HEK293 (cell line): ENCODE results near the gene NLK.

Experiments used
- CTCF ChIP-seq: fragments of 450-650 bp; formaldehyde crosslinking; IDR thresholded peaks from 2 replicates; pipeline ENCODE4 v1.5.1; 2016; ENCODE audit warnings: missing biosample characterization, missing genetic modification characterization
- TCF7L2 ChIP-seq: IDR thresholded peaks from 2 replicates; pipeline ENCODE4 v1.6.1; 2011; ENCODE audit warnings: low read depth, mild to moderate bottlenecking, inconsistent platforms, low read length, moderate library complexity, borderline replicate concordance
- ZBTB49 ChIP-seq: fragments of 450-650 bp; formaldehyde crosslinking; IDR thresholded peaks from 2 replicates; pipeline ENCODE4 v1.5.1; 2016; ENCODE audit warnings: missing biosample characterization, missing genetic modification characterization, low read depth
- ZFP41 ChIP-seq: fragments of 450-650 bp; formaldehyde crosslinking; IDR thresholded peaks from 2 replicates; pipeline ENCODE4 v1.5.1; 2016; ENCODE audit warnings: missing biosample characterization, missing genetic modification characterization, borderline replicate concordance
- ZNF138 ChIP-seq: fragments of 450-650 bp; formaldehyde crosslinking; IDR thresholded peaks from 2 replicates; pipeline ENCODE4 v1.5.1; 2016; ENCODE audit warnings: missing biosample characterization, missing genetic modification characterization, borderline replicate concordance
- ZNF157 ChIP-seq: fragments of 450-650 bp; formaldehyde crosslinking; IDR thresholded peaks from 2 replicates; pipeline ENCODE4 v1.5.1; 2016; ENCODE audit warnings: missing biosample characterization, missing genetic modification characterization
- ZNF26 ChIP-seq: fragments of 450-650 bp; formaldehyde crosslinking; IDR thresholded peaks from 2 replicates; pipeline ENCODE4 v1.5.1; 2016; ENCODE audit warnings: missing biosample characterization, missing genetic modification characterization
- ZNF433 ChIP-seq: fragments of 450-650 bp; formaldehyde crosslinking; IDR thresholded peaks from 2 replicates; pipeline ENCODE4 v1.5.1; 2016; ENCODE audit warnings: missing biosample characterization, missing genetic modification characterization, low read depth
- ZNF501 ChIP-seq: fragments of 450-650 bp; formaldehyde crosslinking; IDR thresholded peaks from 2 replicates; pipeline ENCODE4 v1.5.1; 2016; ENCODE audit warnings: missing biosample characterization, missing genetic modification characterization
- ZNF555 ChIP-seq: fragments of 450-650 bp; formaldehyde crosslinking; conservative IDR thresholded peaks from 2 replicates; pipeline ENCODE4 v1.5.1; 2017; ENCODE audit warnings: missing biosample characterization, mild to moderate bottlenecking, missing genetic modification characterization, inconsistent platforms
- ZNF785 ChIP-seq: fragments of 450-650 bp; formaldehyde crosslinking; IDR thresholded peaks from 2 replicates; pipeline ENCODE4 v1.5.1; 2016; ENCODE audit warnings: missing biosample characterization, missing genetic modification characterization
- TF ChIP-seq, protein P1 (sequence below): fragments of 450-650 bp; formaldehyde crosslinking; IDR thresholded peaks from 2 replicates; pipeline ENCODE4 v1.5.1; 2016; ENCODE audit warnings: missing biosample characterization, missing genetic modification characterization
- TF ChIP-seq, protein P2 (sequence below): fragments of 450-650 bp; formaldehyde crosslinking; IDR thresholded peaks from 2 replicates; pipeline ENCODE4 v1.5.1; 2016; ENCODE audit warnings: missing biosample characterization, missing genetic modification characterization

GRCh38 chr17:28042657-28042720, at the start of gene NLK:
- TF ChIP-seq CTCF (tag by site-specific recombination) = no peak
- TF ChIP-seq ZFP41 (tag by site-specific recombination) = no peak
- no peak for TF ChIP-seq ZNF157
- TF ChIP-seq ZBTB49 (tag by site-specific recombination) = no peak
- TF ChIP-seq, protein P1, sequence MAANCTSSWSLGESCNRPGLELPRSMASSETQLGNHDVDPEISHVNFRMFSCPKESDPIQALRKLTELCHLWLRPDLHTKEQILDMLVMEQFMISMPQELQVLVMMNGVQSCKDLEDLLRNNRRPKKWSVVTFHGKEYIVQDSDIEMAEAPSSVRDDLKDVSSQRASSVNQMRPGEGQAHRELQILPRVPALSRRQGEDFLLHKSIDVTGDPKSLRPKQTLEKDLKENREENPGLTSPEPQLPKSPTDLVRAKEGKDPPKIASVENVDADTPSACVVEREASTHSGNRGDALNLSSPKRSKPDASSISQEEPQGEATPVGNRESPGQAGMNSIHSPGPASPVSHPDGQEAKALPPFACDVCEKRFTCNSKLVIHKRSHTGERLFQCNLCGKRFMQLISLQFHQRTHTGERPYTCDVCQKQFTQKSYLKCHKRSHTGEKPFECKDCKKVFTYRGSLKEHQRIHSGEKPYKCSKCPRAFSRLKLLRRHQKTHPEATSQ (tag by site-specific recombination) = no peak
- TF ChIP-seq ZNF433 (tag by site-specific recombination) = no peak
- no peak for TF ChIP-seq TCF7L2
- TF ChIP-seq ZNF555 = no peak
- no peak for TF ChIP-seq ZNF26 (tag by site-specific recombination)
- TF ChIP-seq, protein P2, sequence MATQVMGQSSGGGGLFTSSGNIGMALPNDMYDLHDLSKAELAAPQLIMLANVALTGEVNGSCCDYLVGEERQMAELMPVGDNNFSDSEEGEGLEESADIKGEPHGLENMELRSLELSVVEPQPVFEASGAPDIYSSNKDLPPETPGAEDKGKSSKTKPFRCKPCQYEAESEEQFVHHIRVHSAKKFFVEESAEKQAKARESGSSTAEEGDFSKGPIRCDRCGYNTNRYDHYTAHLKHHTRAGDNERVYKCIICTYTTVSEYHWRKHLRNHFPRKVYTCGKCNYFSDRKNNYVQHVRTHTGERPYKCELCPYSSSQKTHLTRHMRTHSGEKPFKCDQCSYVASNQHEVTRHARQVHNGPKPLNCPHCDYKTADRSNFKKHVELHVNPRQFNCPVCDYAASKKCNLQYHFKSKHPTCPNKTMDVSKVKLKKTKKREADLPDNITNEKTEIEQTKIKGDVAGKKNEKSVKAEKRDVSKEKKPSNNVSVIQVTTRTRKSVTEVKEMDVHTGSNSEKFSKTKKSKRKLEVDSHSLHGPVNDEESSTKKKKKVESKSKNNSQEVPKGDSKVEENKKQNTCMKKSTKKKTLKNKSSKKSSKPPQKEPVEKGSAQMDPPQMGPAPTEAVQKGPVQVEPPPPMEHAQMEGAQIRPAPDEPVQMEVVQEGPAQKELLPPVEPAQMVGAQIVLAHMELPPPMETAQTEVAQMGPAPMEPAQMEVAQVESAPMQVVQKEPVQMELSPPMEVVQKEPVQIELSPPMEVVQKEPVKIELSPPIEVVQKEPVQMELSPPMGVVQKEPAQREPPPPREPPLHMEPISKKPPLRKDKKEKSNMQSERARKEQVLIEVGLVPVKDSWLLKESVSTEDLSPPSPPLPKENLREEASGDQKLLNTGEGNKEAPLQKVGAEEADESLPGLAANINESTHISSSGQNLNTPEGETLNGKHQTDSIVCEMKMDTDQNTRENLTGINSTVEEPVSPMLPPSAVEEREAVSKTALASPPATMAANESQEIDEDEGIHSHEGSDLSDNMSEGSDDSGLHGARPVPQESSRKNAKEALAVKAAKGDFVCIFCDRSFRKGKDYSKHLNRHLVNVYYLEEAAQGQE = no peak
- TF ChIP-seq ZNF501 (tag by site-specific recombination) = no peak
- TF ChIP-seq ZNF138 = no peak
- TF ChIP-seq ZNF785 (tag by site-specific recombination) = no peak
